ENCODE results near the gene CDRT4.

- TF ChIP-seq ETV6 (conservative IDR thresholded peaks at IDR 0.05 in 1 of 2, IDR thresholded peaks at IDR 0.05 in 1 of 2; ENCODE audit: borderline replicate concordance in 1 of 2, low read depth in 1 of 2) (no peak), TBL1XR1 (IDR thresholded peaks at IDR 0.05; ENCODE audit: low read depth, low read length) (no peak), POLR2A (IDR thresholded peaks at IDR 0.05; ENCODE audit: low read depth, low read length) (no peak), HDAC6 (IDR thresholded peaks at IDR 0.05; ENCODE audit: unreplicated experiment) (no peak), POLR2AphosphoS2 (IDR thresholded peaks at IDR 0.05; ENCODE audit: low read depth, low read length) (no peak)
Observed at GRCh38 chr17:15501282-15501681, 33.9 kb upstream of the CDRT4 start.
